SU-DHL-6 (cell line): ENCODE measurements around the gene RPS14.

Experiments
- H2AFZ ChIP-seq: fragments of 200-600 bp; sonication (generic); 2 replicates; pipeline ENCODE4 v1.6.1; 2014; ENCODE audit warnings: low read depth, mild to moderate bottlenecking, moderate library complexity, mixed read lengths, antibody characterized with exemption, low read length; ENCODE audit not compliant: severe bottlenecking
- H3F3A ChIP-seq: fragments of 200-600 bp; shearing (Covaris generic); 2 replicates; pipeline ENCODE4 v1.6.0; 2016; ENCODE audit warnings: antibody characterized with exemption, mild to moderate bottlenecking; ENCODE audit not compliant: insufficient read depth
- H3K27ac ChIP-seq: fragments of 200-600 bp; sonication (generic); 2 replicates; pipeline ENCODE4 v1.5.1; 2016; ENCODE audit warnings: low read depth, mild to moderate bottlenecking, low read length, moderate library complexity, mixed read lengths
- H3K27me3 ChIP-seq: fragments of 200-600 bp; sonication (generic), shearing (Covaris generic); 2 replicates; pipeline ENCODE4 v1.6.0; 2014; ENCODE audit warnings: mild to moderate bottlenecking, low read length
- H3K36me3 ChIP-seq: fragments of 200-600 bp; sonication (generic); 2 replicates; pipeline ENCODE4 v1.6.1; 2014; ENCODE audit warnings: mild to moderate bottlenecking, low read length, mixed read lengths
- H3K4me2 ChIP-seq: fragments of 300-600, 200-600 bp; shearing (Covaris generic), sonication (generic); 2 replicates; pipeline ENCODE4 v1.6.0; 2014; ENCODE audit warnings: low read length, low read depth, mild to moderate bottlenecking; ENCODE audit not compliant: poor library complexity, severe bottlenecking
- H3K4me3 ChIP-seq: fragments of 200-600 bp; sonication (generic); 2 replicates; pipeline ENCODE4 v1.5.1; 2014; ENCODE audit warnings: antibody characterized with exemption, low read length, mild to moderate bottlenecking, mixed read lengths; ENCODE audit not compliant: insufficient read depth, poor library complexity, severe bottlenecking
- H3K79me2 ChIP-seq: fragments of 200-600 bp; sonication (generic); 2 replicates; pipeline ENCODE4 v1.6.1; 2014; ENCODE audit warnings: mild to moderate bottlenecking, low read length, moderate library complexity; ENCODE audit not compliant: insufficient read depth
- H3K9ac ChIP-seq: fragments of 200-600 bp; sonication (generic); 2 replicates; pipeline ENCODE4 v1.7.0; 2014; ENCODE audit warnings: mild to moderate bottlenecking, low read length
- H3K9me2 ChIP-seq: fragments of 200-600 bp; sonication (generic); replicated peaks from 2 replicates; pipeline ENCODE4 v1.6.1; 2014; ENCODE audit warnings: low read length; ENCODE audit not compliant: insufficient read depth
- H3K9me3 ChIP-seq: fragments of 200-600 bp; sonication (generic); 2 replicates; pipeline ENCODE4 v1.6.1; 2014; ENCODE audit warnings: low read length, mixed read lengths; ENCODE audit not compliant: insufficient read depth
- H4K20me1 ChIP-seq: fragments of 200-600 bp; sonication (generic); 2 replicates; pipeline ENCODE4 v1.6.1; 2014; ENCODE audit warnings: low read depth, mild to moderate bottlenecking, antibody characterized with exemption, low read length, moderate library complexity, mixed read lengths
- EZH2phosphoT487 ChIP-seq: fragments of 200-600 bp; sonication (generic), shearing (Covaris generic); conservative IDR thresholded peaks from 2 replicates; pipeline ENCODE4 v1.6.1; 2018; ENCODE audit warnings: mild to moderate bottlenecking, antibody characterized with exemption, low read length, moderate library complexity, mixed read lengths
- TF ChIP-seq, protein P1 (sequence below): fragments of 200-600 bp; sonication (generic); IDR thresholded peaks from one replicate; pipeline ENCODE4 v1.5.1; 2017; ENCODE audit warnings: antibody characterized with exemption, mild to moderate bottlenecking, low read length, moderate library complexity; ENCODE audit not compliant: insufficient read depth, poor library complexity, severe bottlenecking

Gene RPS14

GRCh38 chr5:150468206-150468605 is 18.7 kb upstream of the RPS14 start:
- H3K27me3 ChIP-seq = no peaks in the 10 kb centered on the region
- no peak for TF ChIP-seq EZH2phosphoT487
- TF ChIP-seq, protein P1, sequence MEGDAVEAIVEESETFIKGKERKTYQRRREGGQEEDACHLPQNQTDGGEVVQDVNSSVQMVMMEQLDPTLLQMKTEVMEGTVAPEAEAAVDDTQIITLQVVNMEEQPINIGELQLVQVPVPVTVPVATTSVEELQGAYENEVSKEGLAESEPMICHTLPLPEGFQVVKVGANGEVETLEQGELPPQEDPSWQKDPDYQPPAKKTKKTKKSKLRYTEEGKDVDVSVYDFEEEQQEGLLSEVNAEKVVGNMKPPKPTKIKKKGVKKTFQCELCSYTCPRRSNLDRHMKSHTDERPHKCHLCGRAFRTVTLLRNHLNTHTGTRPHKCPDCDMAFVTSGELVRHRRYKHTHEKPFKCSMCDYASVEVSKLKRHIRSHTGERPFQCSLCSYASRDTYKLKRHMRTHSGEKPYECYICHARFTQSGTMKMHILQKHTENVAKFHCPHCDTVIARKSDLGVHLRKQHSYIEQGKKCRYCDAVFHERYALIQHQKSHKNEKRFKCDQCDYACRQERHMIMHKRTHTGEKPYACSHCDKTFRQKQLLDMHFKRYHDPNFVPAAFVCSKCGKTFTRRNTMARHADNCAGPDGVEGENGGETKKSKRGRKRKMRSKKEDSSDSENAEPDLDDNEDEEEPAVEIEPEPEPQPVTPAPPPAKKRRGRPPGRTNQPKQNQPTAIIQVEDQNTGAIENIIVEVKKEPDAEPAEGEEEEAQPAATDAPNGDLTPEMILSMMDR = no peak
- no peaks in the 10 kb centered on the region for H3K36me3 ChIP-seq
- no peak overlapping the region for H2AFZ ChIP-seq
- no peaks in the 10 kb centered on the region for H3K9me2 ChIP-seq
- H3K79me2 ChIP-seq = no peaks in the 10 kb centered on the region
- H3K4me2 ChIP-seq = no peak overlapping the region
- no peaks in the 10 kb centered on the region for H4K20me1 ChIP-seq
- no peak overlapping the region for H3K9ac ChIP-seq
- H3K9me3 ChIP-seq = no peaks in the 10 kb centered on the region
- no peaks in the 10 kb centered on the region for H3F3A ChIP-seq
- H3K4me3 ChIP-seq = no peak overlapping the region
- H3K27ac ChIP-seq = no peak overlapping the region

DNA sequence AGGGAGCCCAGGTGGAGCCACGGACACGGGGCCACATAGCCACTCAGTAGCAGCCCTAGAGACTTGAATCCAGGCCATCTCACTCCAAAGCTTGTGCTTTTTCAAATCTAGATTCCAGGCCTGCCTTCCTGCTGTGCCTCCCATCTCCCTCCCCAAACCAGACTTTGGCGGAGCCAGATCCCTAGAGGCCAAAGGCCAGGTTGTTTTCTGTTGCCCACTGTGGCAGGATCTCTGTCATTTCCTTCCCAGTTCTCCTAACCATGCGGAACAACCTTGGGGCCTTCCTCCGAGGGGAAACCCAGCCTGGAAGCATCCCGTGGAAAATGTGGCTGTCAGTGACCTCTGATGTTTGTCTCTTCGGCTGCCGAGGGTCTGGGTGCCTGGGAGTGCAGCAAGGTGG is 16.4 kb upstream of the RPS14 start:
- Histone ChIP-seq H3K4me3 (no peak overlapping the region), H3K79me2 (no peaks in the 10 kb centered on the region), H3K9me3 (no peaks in the 10 kb centered on the region), H3K9me2 (no peaks in the 10 kb centered on the region), H3K4me2 (no peak overlapping the region), H3F3A (no peaks in the 10 kb centered on the region), H3K9ac (no peak overlapping the region), H3K36me3 (no peaks in the 10 kb centered on the region), H3K27ac (no peak overlapping the region), H3K27me3 (no peaks in the 10 kb centered on the region), H2AFZ (no peak overlapping the region), H4K20me1 (no peaks in the 10 kb centered on the region)
- TF ChIP-seq, protein P1 = no peak
- TF ChIP-seq EZH2phosphoT487 = no peak

DNA sequence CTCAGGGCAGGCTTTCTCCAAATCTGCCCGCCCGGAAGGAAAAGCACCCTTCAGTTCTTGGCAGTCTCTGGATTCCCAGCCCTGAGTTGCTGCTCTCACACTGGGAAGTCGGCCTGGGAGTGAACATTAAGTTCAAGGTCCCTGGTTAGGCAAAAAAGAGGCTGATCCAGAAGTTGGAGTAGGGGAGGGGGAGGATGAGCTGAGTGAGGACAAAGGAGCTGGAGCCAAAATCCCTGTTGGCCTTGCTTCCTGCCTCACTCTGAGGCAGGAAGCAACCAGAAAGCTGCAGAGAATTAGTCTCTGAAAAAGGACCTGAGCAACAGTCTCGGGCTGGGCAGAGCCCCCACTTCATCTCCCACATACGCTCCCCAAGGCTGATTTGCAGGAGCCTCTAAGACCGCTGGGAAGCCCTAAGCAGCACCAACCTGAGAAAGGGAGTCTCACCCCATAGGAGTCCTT is 15.0 kb upstream of the RPS14 start:
- H3K9ac ChIP-seq = no peak overlapping the region

More for the DNA sequence above, 15.0 kb upstream of the RPS14 start:
- Histone ChIP-seq H3F3A (0 out of 2 replicates have a peak, but pooled peaks cover 2% of the 10 kb centered on the region), H3K27me3 (no peaks in the 10 kb centered on the region), H3K4me3 (no peak overlapping the region), H4K20me1 (no peaks in the 10 kb centered on the region), H3K36me3 (no peaks in the 10 kb centered on the region), H3K9me2 (no peaks in the 10 kb centered on the region), H3K27ac (no peak overlapping the region), H3K79me2 (no peaks in the 10 kb centered on the region), H2AFZ (no peak overlapping the region), H3K9me3 (no peaks in the 10 kb centered on the region), H3K4me2 (no peak overlapping the region)
- TF ChIP-seq EZH2phosphoT487 = no peak
- TF ChIP-seq, protein P1 = no peak
